Gastroesophageal sphincter (tissue), 4 donors: ENCODE measurements around the gene FGF5. TPM values are rescaled to one million over a fixed set of nuclear protein-coding genes. Genes with fewer than 3 reads are reported as not detected.

Experiments used
- ATAC-seq: fragments of 150-250 bp; one replicate; pipeline ENCODE4 v1.9.1; 2016; ENCODE audit warnings: mild to moderate bottlenecking, moderate library complexity
- H3K27ac ChIP-seq, 4 donors: fragments of 200-600 bp; sonication (generic) in 3 of 4; 1 replicate in 3 of 4; 2 replicates in 1 of 4; pipeline ENCODE4 v1.5.1; 2016 to 2019
- H3K27me3 ChIP-seq: fragments of 200-600 bp; sonication (generic); one replicate; pipeline ENCODE4 v1.5.1; 2019
- H3K36me3 ChIP-seq, 2 donors: fragments of 200-600 bp; sonication (generic); one replicate each; pipeline ENCODE4 v1.5.1; 2019; ENCODE audit warnings: control low read depth in 1 of 2
- H3K4me1 ChIP-seq, 3 donors: fragments of 200-600 bp; sonication (generic); 1 replicate in 2 of 3; 2 replicates in 1 of 3; pipeline ENCODE4 v1.5.1; 2016 to 2019; ENCODE audit warnings: control low read depth in 2 of 3
- H3K4me3 ChIP-seq, 2 donors: fragments of 200-600 bp; sonication (generic); one replicate each; pipeline ENCODE4 v1.5.1; 2019; ENCODE audit warnings: mild to moderate bottlenecking in 1 of 2, moderate library complexity in 1 of 2
- H3K9me3 ChIP-seq, 3 donors: fragments of 200-600 bp; sonication (generic); one replicate each; pipeline ENCODE4 v1.5.1; 2017 to 2019; ENCODE audit warnings: control low read depth in 2 of 3
- EP300 ChIP-seq: sonication (generic); formaldehyde crosslinking; IDR thresholded peaks from one replicate; pipeline ENCODE4 v1.6.1; 2017; ENCODE audit warnings: antibody characterized with exemption, mild to moderate bottlenecking
- POLR2A ChIP-seq, 2 donors: fragments of 450-650 bp; IDR thresholded peaks; one replicate each; pipeline ENCODE4 v1.6.1; 2017; ENCODE audit warnings: antibody characterized with exemption in 2 of 2, mild to moderate bottlenecking in 2 of 2, moderate library complexity in 1 of 2
- POLR2AphosphoS5 ChIP-seq: sonication (generic); formaldehyde crosslinking; IDR thresholded peaks from one replicate; pipeline ENCODE4 v1.6.1; 2017; ENCODE audit warnings: antibody characterized with exemption
- WGBS, 2 donors: methylation state at CpG; one replicate each; pipeline ENCODE4 v1.1.5; 2018; ENCODE audit warnings: low coverage in 1 of 2; 5-methylcytosine and 5-hydroxymethylcytosine counted together
- total RNA-seq, 4 donors: library from RNA; depleted of rRNA; stranded (reverse); fragments of >200 nt; gene quantifications; one replicate each; pipeline ENCODE4 v1.1.0, GENCODE V29; 2016
- TF ChIP-seq, protein P1 (sequence below), 4 experiments: fragments of 200-600 bp in 2 of 4; fragments of 450-650 bp in 2 of 4; sonication (generic) in 1 of 4; IDR thresholded peaks; one replicate each; pipeline ENCODE4 v1.5.1; 2017 to 2019; ENCODE audit warnings: antibody characterized with exemption in 4 of 4, mild to moderate bottlenecking in 2 of 4, moderate library complexity in 2 of 4

FGF5 gene
- total RNA-seq, 4 donors from 2014 or later = 1.2 to 2.4 (median 2.0) TPM

DNA sequence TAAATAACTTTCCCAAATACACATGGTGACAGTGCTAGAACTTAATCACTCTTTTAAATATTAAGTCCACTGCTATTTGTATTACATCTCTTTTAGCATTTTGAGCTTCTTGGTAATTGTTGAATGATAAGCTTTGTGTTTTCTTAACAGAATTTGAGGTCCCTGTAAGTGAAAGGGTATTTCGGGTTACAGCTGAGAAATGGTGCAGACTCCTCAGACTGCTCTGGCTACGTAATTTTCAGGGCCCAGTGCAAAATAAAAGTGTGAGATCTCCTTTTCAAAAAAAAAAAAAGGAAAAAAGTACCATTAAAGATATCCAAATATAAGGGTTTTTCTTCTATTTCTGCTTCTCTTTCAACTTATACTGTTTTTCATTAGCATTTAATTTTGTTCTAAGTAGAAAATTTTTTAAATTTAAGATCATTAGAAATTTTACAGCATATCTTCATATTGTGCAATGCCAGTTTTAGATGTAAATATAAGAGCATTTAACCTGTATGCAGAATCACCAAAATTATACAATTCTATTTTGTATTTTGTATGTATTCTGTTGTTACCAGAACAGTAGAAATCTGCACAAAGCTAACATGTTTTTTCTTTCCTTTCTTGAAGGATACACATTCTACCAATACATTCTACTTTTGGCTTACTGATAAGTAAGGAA lies 33.6 kb upstream of the FGF5 start:
- TF ChIP-seq POLR2A (IDR thresholded peaks at IDR 0.05) (no peak), EP300 (no peak), POLR2AphosphoS5 (no peak)
- TF ChIP-seq, protein P1, sequence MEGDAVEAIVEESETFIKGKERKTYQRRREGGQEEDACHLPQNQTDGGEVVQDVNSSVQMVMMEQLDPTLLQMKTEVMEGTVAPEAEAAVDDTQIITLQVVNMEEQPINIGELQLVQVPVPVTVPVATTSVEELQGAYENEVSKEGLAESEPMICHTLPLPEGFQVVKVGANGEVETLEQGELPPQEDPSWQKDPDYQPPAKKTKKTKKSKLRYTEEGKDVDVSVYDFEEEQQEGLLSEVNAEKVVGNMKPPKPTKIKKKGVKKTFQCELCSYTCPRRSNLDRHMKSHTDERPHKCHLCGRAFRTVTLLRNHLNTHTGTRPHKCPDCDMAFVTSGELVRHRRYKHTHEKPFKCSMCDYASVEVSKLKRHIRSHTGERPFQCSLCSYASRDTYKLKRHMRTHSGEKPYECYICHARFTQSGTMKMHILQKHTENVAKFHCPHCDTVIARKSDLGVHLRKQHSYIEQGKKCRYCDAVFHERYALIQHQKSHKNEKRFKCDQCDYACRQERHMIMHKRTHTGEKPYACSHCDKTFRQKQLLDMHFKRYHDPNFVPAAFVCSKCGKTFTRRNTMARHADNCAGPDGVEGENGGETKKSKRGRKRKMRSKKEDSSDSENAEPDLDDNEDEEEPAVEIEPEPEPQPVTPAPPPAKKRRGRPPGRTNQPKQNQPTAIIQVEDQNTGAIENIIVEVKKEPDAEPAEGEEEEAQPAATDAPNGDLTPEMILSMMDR (IDR thresholded peaks at IDR 0.05) = no peak
- 83 to 93% methylated on average over 2 of the region's 2 CpGs for WGBS, 2 donors
- ATAC-seq = no peak
- no peak overlapping the region for H3K27ac ChIP-seq
- no peak overlapping the region for H3K4me3 ChIP-seq
- no peaks in the 10 kb centered on the region for H3K27me3 ChIP-seq
- H3K9me3 ChIP-seq = no peaks in the 10 kb centered on the region
- no peaks in the 10 kb centered on the region for H3K4me1 ChIP-seq
- no peaks in the 10 kb centered on the region for H3K36me3 ChIP-seq

DNA sequence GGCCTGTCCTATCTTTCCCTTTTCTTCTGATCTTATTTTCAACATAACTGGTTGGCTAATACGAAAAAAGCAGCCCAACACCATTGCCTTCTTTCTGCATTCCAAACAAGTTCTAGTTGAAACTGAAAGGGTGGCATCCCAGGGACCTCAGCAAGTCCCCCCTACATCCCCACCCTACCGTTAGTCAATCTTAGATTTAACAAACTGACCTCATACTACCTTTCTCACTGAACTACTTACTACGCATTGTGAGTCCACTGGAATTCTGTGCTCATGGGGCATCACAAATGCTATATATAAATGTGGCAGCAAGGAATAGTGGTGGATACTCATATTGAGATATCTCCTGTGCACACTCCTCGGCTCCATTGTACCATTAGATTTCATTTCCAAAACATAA lies 33.1 kb upstream of the FGF5 start:
- Histone ChIP-seq H3K27ac (no peak overlapping the region), H3K27me3 (no peaks in the 10 kb centered on the region), H3K36me3 (no peaks in the 10 kb centered on the region), H3K4me3 (no peak overlapping the region), H3K9me3 (no peaks in the 10 kb centered on the region), H3K4me1 (no peaks in the 10 kb centered on the region)
- TF ChIP-seq, protein P1 (IDR thresholded peaks at IDR 0.05) = no peak
- TF ChIP-seq POLR2AphosphoS5 (no peak), EP300 (no peak), POLR2A (IDR thresholded peaks at IDR 0.05) (no peak)
- no peak for ATAC-seq
- WGBS, 2 donors = 88 to 90% methylated on average over 4 of the region's 4 CpGs

DNA sequence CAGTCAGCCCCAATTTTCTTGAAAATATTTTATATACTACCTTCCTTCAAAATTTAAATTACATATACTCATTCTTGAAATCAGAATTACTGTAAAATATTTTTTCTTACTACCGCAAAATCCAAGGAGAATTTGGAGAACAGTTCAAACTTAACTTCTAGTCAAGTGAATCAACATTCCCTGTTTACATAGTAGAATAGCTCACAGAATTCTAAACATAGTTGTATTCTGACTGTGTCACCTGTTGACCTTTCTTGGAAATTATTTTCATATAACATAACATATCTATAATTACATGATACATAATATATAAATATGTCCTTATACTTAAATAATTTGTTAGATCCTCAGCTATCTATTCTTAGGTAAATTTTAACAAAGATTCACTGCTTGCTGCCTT lies 31.0 kb upstream of the FGF5 start:
- Histone ChIP-seq H3K4me3 (no peak overlapping the region), H3K4me1 (no peaks in the 10 kb centered on the region), H3K27me3 (no peaks in the 10 kb centered on the region), H3K9me3 (no peaks in the 10 kb centered on the region), H3K36me3 (no peaks in the 10 kb centered on the region), H3K27ac (no peak overlapping the region)
- WGBS, 2 donors = 71 to 73% methylated on average over 1 of the region's 1 CpG
- no peak for ATAC-seq
- TF ChIP-seq, protein P1 (IDR thresholded peaks at IDR 0.05) = no peak
- TF ChIP-seq EP300 = no peak
- TF ChIP-seq POLR2AphosphoS5 = no peak
- TF ChIP-seq POLR2A (IDR thresholded peaks at IDR 0.05) = no peak

GRCh38 chr4:80237992-80238391 lies 28.5 kb upstream of the FGF5 start:
- ATAC-seq = no peak
- TF ChIP-seq POLR2A (IDR thresholded peaks at IDR 0.05) (no peak), POLR2AphosphoS5 (peak; percentile 29), EP300 (no peak)
- TF ChIP-seq, protein P1 (IDR thresholded peaks at IDR 0.05) = no peak
- no peaks in the 10 kb centered on the region for H3K36me3 ChIP-seq
- H3K9me3 ChIP-seq = no peaks in the 10 kb centered on the region
- no peak overlapping the region for H3K4me3 ChIP-seq
- no peaks in the 10 kb centered on the region for H3K4me1 ChIP-seq
- H3K27ac ChIP-seq = no peak overlapping the region
- no peaks in the 10 kb centered on the region for H3K27me3 ChIP-seq
- WGBS, 2 donors = 38 to 68% methylated on average over 6 of the region's 6 CpGs

DNA sequence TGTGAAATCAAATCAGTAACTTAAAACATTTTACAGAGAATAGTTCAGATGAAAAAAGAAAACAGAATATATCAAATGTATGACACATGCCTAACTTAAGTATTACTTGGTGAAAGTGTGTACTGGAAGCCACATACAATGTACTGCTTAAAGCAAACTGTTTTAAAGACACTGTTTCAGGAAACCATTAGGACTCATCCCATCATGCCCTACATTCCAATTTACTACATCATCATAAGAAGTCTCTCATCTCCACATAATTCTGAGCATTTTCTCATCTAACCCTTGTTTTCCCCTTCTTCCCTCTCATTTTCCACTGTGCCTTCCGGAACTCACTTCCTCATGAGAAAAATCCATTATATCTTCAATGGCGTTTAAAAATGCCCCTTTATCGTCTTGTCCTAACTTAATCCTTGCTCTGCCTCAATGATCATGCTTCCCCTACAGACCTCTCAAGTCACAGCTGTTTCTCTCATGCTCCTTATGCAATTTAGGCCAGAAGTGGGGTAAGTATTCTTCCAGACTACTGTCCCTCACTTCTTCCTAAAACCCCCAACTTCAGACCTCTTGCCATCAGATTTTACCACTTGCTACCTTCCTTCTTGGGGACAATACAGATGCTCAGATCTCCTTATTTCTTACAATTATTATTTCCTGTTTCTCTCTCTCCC lies 26.8 kb upstream of the FGF5 start:
- ATAC-seq = no peak
- Histone ChIP-seq H3K27ac (no peak overlapping the region), H3K9me3 (no peaks in the 10 kb centered on the region), H3K27me3 (no peaks in the 10 kb centered on the region), H3K4me3 (no peak overlapping the region), H3K4me1 (no peaks in the 10 kb centered on the region), H3K36me3 (no peaks in the 10 kb centered on the region)
- no peak for TF ChIP-seq POLR2AphosphoS5
- no peak for TF ChIP-seq POLR2A (IDR thresholded peaks at IDR 0.05)
- TF ChIP-seq, protein P1 (IDR thresholded peaks at IDR 0.05) = no peak
- TF ChIP-seq EP300 = no peak
- 85 to 97% methylated on average over 3 of the region's 3 CpGs for WGBS, 2 donors
